IPS-15b (cell line): ENCODE results near the gene MAP4K4.

ENCODE experiments used
- H3K27me3 ChIP-seq: one replicate; pipeline ENCODE4 v1.6.1; 2013; ENCODE audit warnings: low read length; ENCODE audit not compliant: control insufficient read depth, insufficient read depth
- H3K36me3 ChIP-seq: one replicate; pipeline ENCODE4 v1.6.1; 2013; ENCODE audit warnings: low read length; ENCODE audit not compliant: control insufficient read depth, insufficient read depth
- H3K4me1 ChIP-seq: one replicate; pipeline ENCODE4 v1.6.1; 2013; ENCODE audit warnings: mild to moderate bottlenecking, low read length; ENCODE audit not compliant: control insufficient read depth, insufficient read depth
- H3K4me3 ChIP-seq: one replicate; pipeline ENCODE4 v1.5.1; 2013; ENCODE audit warnings: low read depth, low read length
- H3K9ac ChIP-seq: one replicate; pipeline ENCODE4 v1.6.1; 2013; ENCODE audit warnings: low read depth, mild to moderate bottlenecking, low read length
- H3K9me3 ChIP-seq: one replicate; pipeline ENCODE4 v1.6.1; 2013; ENCODE audit warnings: mild to moderate bottlenecking, low read length; ENCODE audit not compliant: control insufficient read depth, insufficient read depth

The MAP4K4 gene

GRCh38 chr2:101847661-101848339 is 150.3 kb downstream of the MAP4K4 start:
- Histone ChIP-seq H3K27me3 (no peaks in the 10 kb centered on the region), H3K9ac (no peak overlapping the region), H3K36me3 (peaks cover 7% of the 10 kb centered on the region)

GRCh38 chr2:101848769-101849410 is 151.4 kb downstream of the MAP4K4 start:
- Histone ChIP-seq H3K27me3 (no peaks in the 10 kb centered on the region), H3K4me1 (no peaks in the 10 kb centered on the region), H3K9ac (no peak overlapping the region), H3K36me3 (peaks cover 6% of the 10 kb centered on the region), H3K9me3 (no peaks in the 10 kb centered on the region), H3K4me3 (no peak overlapping the region)

More at GRCh38 chr2:101847661-101848339, 150.3 kb downstream of the MAP4K4 start:
- H3K4me1 ChIP-seq = no peaks in the 10 kb centered on the region
- H3K9me3 ChIP-seq = no peaks in the 10 kb centered on the region
- no peak overlapping the region for H3K4me3 ChIP-seq

- Histone ChIP-seq H3K36me3 (peaks cover 3% of the 10 kb centered on the region), H3K4me1 (no peaks in the 10 kb centered on the region), H3K27me3 (no peaks in the 10 kb centered on the region), H3K9me3 (no peaks in the 10 kb centered on the region), H3K4me3 (no peak overlapping the region), H3K9ac (no peak overlapping the region)
Measured at GRCh38 chr2:101850450-101850849, 152.9 kb downstream of the MAP4K4 start.

GRCh38 chr2:101850991-101851390 is 153.5 kb downstream of the MAP4K4 start:
- Histone ChIP-seq H3K27me3 (no peaks in the 10 kb centered on the region), H3K9ac (no peak overlapping the region), H3K36me3 (peaks cover 7% of the 10 kb centered on the region), H3K9me3 (no peaks in the 10 kb centered on the region), H3K4me3 (no peak overlapping the region), H3K4me1 (no peaks in the 10 kb centered on the region)

GRCh38 chr2:101852824-101853223 is 155.3 kb downstream of the MAP4K4 start:
- Histone ChIP-seq H3K4me3 (no peak overlapping the region), H3K9ac (no peak overlapping the region), H3K27me3 (no peaks in the 10 kb centered on the region), H3K4me1 (peaks cover 3% of the 10 kb centered on the region), H3K9me3 (no peaks in the 10 kb centered on the region), H3K36me3 (peaks cover 7% of the 10 kb centered on the region)

- H3K4me3 ChIP-seq = no peak overlapping the region
- no peaks in the 10 kb centered on the region for H3K9me3 ChIP-seq
- H3K9ac ChIP-seq = no peak overlapping the region
- H3K36me3 ChIP-seq = peaks cover 15% of the 10 kb centered on the region
- H3K4me1 ChIP-seq = peaks cover 3% of the 10 kb centered on the region
- no peaks in the 10 kb centered on the region for H3K27me3 ChIP-seq
Measured at GRCh38 chr2:101854877-101855276, 157.4 kb downstream of the MAP4K4 start.

GRCh38 chr2:101855776-101856175 is 158.3 kb downstream of the MAP4K4 start:
- Histone ChIP-seq H3K36me3 (peaks cover 15% of the 10 kb centered on the region), H3K27me3 (no peaks in the 10 kb centered on the region), H3K9me3 (no peaks in the 10 kb centered on the region), H3K4me1 (peaks cover 3% of the 10 kb centered on the region), H3K4me3 (no peak overlapping the region), H3K9ac (no peak overlapping the region)

- Histone ChIP-seq H3K36me3 (peaks cover 22% of the 10 kb centered on the region), H3K9ac (no peak overlapping the region), H3K27me3 (no peaks in the 10 kb centered on the region), H3K9me3 (no peaks in the 10 kb centered on the region), H3K4me3 (no peak overlapping the region), H3K4me1 (peaks cover 3% of the 10 kb centered on the region)
Measured at GRCh38 chr2:101858246-101858645, 160.7 kb downstream of the MAP4K4 start.

GRCh38 chr2:101858910-101859309 is 161.4 kb downstream of the MAP4K4 start:
- Histone ChIP-seq H3K4me3 (no peak overlapping the region), H3K36me3 (peaks cover 26% of the 10 kb centered on the region)

GRCh38 chr2:101859604-101860003 is 162.1 kb downstream of the MAP4K4 start:
- Histone ChIP-seq H3K27me3 (no peaks in the 10 kb centered on the region), H3K4me3 (no peak overlapping the region), H3K4me1 (peaks cover 3% of the 10 kb centered on the region), H3K36me3 (peaks cover 27% of the 10 kb centered on the region), H3K9me3 (no peaks in the 10 kb centered on the region), H3K9ac (no peak overlapping the region)

More at GRCh38 chr2:101858910-101859309, 161.4 kb downstream of the MAP4K4 start:
- Histone ChIP-seq H3K9me3 (no peaks in the 10 kb centered on the region), H3K27me3 (no peaks in the 10 kb centered on the region), H3K4me1 (peaks cover 3% of the 10 kb centered on the region), H3K9ac (no peak overlapping the region)

- H3K4me1 ChIP-seq = peaks cover 3% of the 10 kb centered on the region
- H3K36me3 ChIP-seq = peaks cover 28% of the 10 kb centered on the region
- no peak overlapping the region for H3K4me3 ChIP-seq
- no peaks in the 10 kb centered on the region for H3K27me3 ChIP-seq
- H3K9me3 ChIP-seq = no peaks in the 10 kb centered on the region
- no peak overlapping the region for H3K9ac ChIP-seq
Measured at GRCh38 chr2:101860157-101860556, 162.7 kb downstream of the MAP4K4 start.

GRCh38 chr2:101860782-101861181 is 163.3 kb downstream of the MAP4K4 start:
- no peak overlapping the region for H3K9ac ChIP-seq
- H3K4me1 ChIP-seq = peaks cover 3% of the 10 kb centered on the region
- H3K36me3 ChIP-seq = peaks cover 25% of the 10 kb centered on the region
- no peaks in the 10 kb centered on the region for H3K9me3 ChIP-seq
- no peaks in the 10 kb centered on the region for H3K27me3 ChIP-seq
- no peak overlapping the region for H3K4me3 ChIP-seq
